Effector CD8-positive, alpha-beta T cell (primary cell): ENCODE data around the gene PHF3.

Source experiments
- DNase-seq: peaks from one replicate; lab custom pipeline; 2025; lab: John Stamatoyannopoulos, UW

PHF3 gene

GRCh38 chr6:63649269-63649668 lies 13.7 kb downstream of the PHF3 start:
- no peak for DNase-seq

- DNase-seq: no peak
These were observed 14.3 kb downstream of the PHF3 start for GRCh38 chr6:63649847-63650265.

- no peak for DNase-seq
These were observed 17.4 kb downstream of the PHF3 start for GRCh38 chr6:63652980-63653379.

GRCh38 chr6:63660757-63661156 lies 25.2 kb downstream of the PHF3 start:
- no peak for DNase-seq

GRCh38 chr6:63661769-63662168 lies 26.2 kb downstream of the PHF3 start:
- DNase-seq: no peak

- DNase-seq: no peak
These were observed 27.7 kb downstream of the PHF3 start for GRCh38 chr6:63663147-63663955.

- no peak for DNase-seq
These were observed 28.3 kb downstream of the PHF3 start for GRCh38 chr6:63663956-63664281.

- DNase-seq: no peak
These were observed 35.6 kb downstream of the PHF3 start for GRCh38 chr6:63671098-63671754.

- DNase-seq: no peak
These were observed 37.1 kb downstream of the PHF3 start for GRCh38 chr6:63672582-63673129.

GRCh38 chr6:63673692-63674091 lies 38.1 kb downstream of the PHF3 start:
- DNase-seq: no peak

GRCh38 chr6:63674635-63675034 lies 39.0 kb downstream of the PHF3 start:
- DNase-seq: no peak

GRCh38 chr6:63675138-63675537 lies 39.5 kb downstream of the PHF3 start:
- DNase-seq: no peak

- DNase-seq: no peak
These were observed 41.0 kb downstream of the PHF3 start for GRCh38 chr6:63676412-63677114.

- DNase-seq: no peak
These were observed 41.7 kb downstream of the PHF3 start for GRCh38 chr6:63677282-63677681.

GRCh38 chr6:63683071-63683603 lies 47.5 kb downstream of the PHF3 start:
- DNase-seq: no peak

GRCh38 chr6:63685446-63686379 lies 50.1 kb downstream of the PHF3 start:
- DNase-seq: no peak

- DNase-seq: no peak
These were observed 53.8 kb downstream of the PHF3 start for GRCh38 chr6:63689421-63689820.

- no peak for DNase-seq
These were observed 54.6 kb downstream of the PHF3 start for GRCh38 chr6:63690221-63690620.

- DNase-seq: no peak
These were observed 70.1 kb downstream of the PHF3 start for GRCh38 chr6:63705707-63706106.

GRCh38 chr6:63706630-63707029 lies 71.0 kb downstream of the PHF3 start:
- no peak for DNase-seq

- DNase-seq: no peak
These were observed 73.0 kb downstream of the PHF3 start for GRCh38 chr6:63708631-63709030.
